T1000 (cell line): ENCODE data around the gene ANXA10.
"Not testable (repeated sequence)": the region's sequence is repeated elsewhere in the genome, so short reads cannot be mapped to it uniquely, and the experiment has no call there.

Source experiments
- DNase-seq: peaks from one replicate; lab custom pipeline; 2025; ENCODE audit warnings: mixed read lengths; lab: John Stamatoyannopoulos, UW

ANXA10 gene

GRCh38 chr4:168162604-168163003 is 70.3 kb downstream of the ANXA10 start:
- no peak for DNase-seq

- DNase-seq: no peak
Measured at GRCh38 chr4:168163106-168163505, 70.8 kb downstream of the ANXA10 start.

DNA sequence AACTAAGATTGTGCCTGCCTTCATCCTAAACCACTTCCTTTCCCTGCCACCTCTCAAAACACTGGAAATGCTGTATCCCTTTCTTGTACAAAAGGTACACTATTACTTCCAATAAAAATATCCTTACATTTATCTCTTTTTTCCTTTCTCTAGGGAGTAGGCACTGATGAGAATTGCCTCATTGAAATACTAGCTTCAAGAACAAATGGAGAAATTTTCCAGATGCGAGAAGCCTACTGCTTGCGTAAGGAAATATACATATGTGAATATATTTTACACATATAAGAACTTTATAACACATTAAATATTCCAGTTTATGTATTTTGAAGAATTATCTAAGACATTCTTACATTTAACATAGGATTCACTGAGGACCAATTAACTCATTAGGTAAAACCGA is 71.7 kb downstream of the ANXA10 start:
- DNase-seq: no peak

- DNase-seq: no peak
Measured at GRCh38 chr4:168164915-168165548, 72.7 kb downstream of the ANXA10 start.

GRCh38 chr4:168167714-168168284 is 75.5 kb downstream of the ANXA10 start:
- no peak for DNase-seq

- no peak for DNase-seq
Measured at GRCh38 chr4:168174308-168174707, 82.0 kb downstream of the ANXA10 start.

- no peak for DNase-seq
Measured at GRCh38 chr4:168177546-168178149, 85.3 kb downstream of the ANXA10 start.

GRCh38 chr4:168183717-168184571 is 91.6 kb downstream of the ANXA10 start:
- no peak for DNase-seq

- no peak for DNase-seq
Measured at GRCh38 chr4:168188754-168189153, 96.4 kb downstream of the ANXA10 start.

DNA sequence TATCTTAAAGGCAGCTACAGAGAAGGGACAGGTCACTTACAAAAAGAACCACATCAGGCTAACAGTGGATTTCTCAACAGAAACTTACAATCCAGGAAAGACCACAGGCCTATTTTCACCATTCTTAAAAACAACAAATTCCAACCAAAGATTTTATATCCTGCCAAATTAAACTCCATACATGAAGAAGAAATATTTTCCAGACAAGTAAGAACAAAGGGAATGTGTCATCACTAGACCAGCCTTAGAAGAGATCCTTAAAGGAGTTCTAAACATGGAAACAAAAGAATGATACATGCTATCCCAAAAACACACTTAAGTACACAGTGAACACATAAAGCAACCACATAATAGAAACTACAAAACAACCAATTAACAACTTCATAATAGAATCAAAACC is 105.6 kb downstream of the ANXA10 start:
- no peak for DNase-seq

DNA sequence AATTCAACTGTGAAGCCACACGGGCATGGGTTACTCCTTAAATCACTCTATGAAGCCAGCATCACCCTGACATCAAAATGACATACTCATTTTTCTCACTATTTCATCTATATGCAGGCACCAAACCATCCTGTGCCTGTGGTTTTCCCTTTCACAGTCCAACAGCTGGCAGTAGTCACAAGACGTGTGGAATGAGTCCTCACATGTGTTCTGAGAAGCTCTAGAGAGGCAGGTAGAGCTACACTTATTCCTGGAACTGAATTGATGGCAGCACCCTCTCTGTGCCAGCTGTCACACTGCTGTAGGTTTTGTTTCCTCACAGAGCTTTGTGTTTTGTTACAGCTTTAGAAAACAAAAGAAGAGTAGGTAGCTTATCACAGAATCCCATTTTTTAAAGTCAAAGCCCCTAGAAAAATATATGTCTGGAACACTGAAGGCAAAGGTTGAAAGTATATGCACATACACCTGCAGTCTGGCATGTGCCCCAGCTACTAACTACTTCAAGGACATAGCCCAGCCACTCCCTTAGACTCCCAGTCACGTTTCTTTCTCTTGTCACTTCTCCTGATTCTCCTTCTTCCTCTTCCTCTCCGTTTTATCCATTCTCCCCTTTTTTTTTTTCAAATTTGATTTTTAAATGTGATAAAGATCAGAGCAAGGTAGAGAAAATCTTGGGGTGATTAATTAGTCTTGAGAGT is 107.1 kb downstream of the ANXA10 start:
- no peak for DNase-seq

- DNase-seq: no peak
Measured at GRCh38 chr4:168200685-168201084, 108.3 kb downstream of the ANXA10 start.

DNA sequence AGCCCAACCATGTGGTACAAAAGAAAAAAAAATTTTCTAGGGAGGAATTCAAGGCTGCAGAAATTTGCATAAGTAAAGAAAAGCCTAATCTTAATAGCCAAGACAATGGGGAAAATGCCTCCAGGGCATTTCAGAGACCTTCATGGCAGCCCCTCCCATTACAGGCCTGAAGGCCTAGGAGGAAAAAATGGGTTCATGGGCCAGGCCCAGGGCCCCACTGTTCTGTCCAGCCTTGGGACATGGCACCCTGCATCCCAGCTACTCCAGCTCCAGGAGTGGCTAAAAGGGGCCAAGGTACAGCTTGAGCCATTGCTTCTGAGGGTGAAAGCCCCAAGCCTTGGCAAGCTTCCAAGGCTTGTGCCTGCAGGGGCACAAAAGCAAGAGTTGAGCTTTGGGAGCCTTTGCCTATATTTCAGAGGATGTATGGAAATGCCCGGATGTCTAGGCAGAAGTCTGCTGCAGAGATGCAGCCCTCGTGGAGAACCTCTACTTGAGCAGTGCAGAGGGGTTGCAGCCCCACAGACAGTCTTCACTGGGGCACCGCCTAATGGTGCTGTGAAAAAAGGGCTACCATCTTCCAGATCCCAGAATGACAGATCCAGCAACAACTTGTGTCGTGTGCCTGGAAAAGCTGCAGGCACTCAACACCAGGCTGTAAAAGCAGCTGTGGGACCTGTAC is 111.0 kb downstream of the ANXA10 start:
- DNase-seq: no peak

- DNase-seq: no peak
Measured at GRCh38 chr4:168208957-168209614, 116.7 kb downstream of the ANXA10 start.

GRCh38 chr4:168212656-168213055 is 120.3 kb downstream of the ANXA10 start:
- DNase-seq: no peak

- not testable (repeated sequence) for DNase-seq
Measured at GRCh38 chr4:168213511-168213910, 121.2 kb downstream of the ANXA10 start.

DNA sequence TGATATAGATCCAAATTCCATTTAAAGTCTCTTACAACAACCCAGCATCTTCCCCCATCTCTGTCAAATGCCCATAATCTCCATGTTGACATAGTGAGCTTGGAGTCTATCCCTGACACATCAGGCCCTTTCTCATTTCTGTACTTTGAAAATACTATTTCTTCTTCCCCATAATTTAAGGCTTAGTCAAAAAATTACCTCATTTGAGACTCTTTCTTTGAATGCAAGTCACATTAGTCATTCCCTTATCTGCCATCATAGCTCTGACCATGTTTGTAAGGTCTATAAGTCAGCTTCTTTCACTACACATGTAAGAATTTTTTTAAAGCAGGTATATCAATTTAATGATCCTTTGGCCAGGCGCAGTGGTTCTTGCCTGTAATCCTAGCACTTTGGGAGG is 126.3 kb downstream of the ANXA10 start:
- no peak for DNase-seq

- DNase-seq: no peak
Measured at GRCh38 chr4:168220893-168221292, 128.6 kb downstream of the ANXA10 start.

DNA sequence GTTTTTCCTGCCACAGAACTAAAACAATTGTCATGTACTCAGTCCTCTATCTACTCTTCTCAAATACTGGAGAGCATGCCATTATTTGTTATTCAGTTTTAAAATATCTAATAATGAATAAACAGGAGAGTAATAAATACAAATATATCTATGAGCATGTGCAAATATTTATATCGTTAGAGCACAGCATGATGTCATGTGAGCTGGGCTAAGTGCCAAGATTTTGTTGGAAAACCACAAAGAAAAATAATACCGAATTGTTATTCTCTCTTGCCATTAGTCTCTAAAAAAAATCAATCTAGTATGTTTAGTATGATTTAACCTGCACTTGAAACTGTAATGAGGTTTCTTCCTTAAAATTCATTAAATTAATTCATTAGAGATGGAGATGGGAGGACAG is 129.0 kb downstream of the ANXA10 start:
- no peak for DNase-seq
